Smooth muscle cell (in vitro differentiated cells): ENCODE results near the gene ARHGEF25. TPM values are rescaled to one million over a fixed set of nuclear protein-coding genes. Genes with fewer than 3 reads are reported as not detected.

ENCODE experiments used
- DNase-seq: peaks from one replicate; lab custom pipeline; 2025; ENCODE audit not compliant: unreplicated experiment; lab: John Stamatoyannopoulos, UW
- H2AFZ ChIP-seq: fragments of 200-600 bp; sonication (generic); 2 replicates; pipeline ENCODE4 v1.6.0; 2016; ENCODE audit warnings: antibody characterized with exemption, low read depth, mild to moderate bottlenecking
- H3F3A ChIP-seq: fragments of 200-600 bp; sonication (generic); 2 replicates; pipeline ENCODE4 v1.6.0; 2017; ENCODE audit warnings: antibody characterized with exemption, low read depth
- H3K27ac ChIP-seq: fragments of 200-600 bp; sonication (generic); 2 replicates; pipeline ENCODE4 v1.5.1; 2016; ENCODE audit warnings: low read depth, mild to moderate bottlenecking
- H3K27me3 ChIP-seq: fragments of 200-600 bp; sonication (generic); 2 replicates; pipeline ENCODE4 v1.6.1; 2016; ENCODE audit warnings: low read depth, mild to moderate bottlenecking
- H3K36me3 ChIP-seq: fragments of 200-600 bp; sonication (generic); 2 replicates; pipeline ENCODE4 v1.5.1; 2016; ENCODE audit warnings: low read depth
- H3K4me1 ChIP-seq: fragments of 200-600 bp; sonication (generic); 2 replicates; pipeline ENCODE4 v1.5.1; 2016; ENCODE audit warnings: low read depth
- H3K4me2 ChIP-seq: fragments of 200-600 bp; sonication (generic); 2 replicates; pipeline ENCODE4 v1.6.0; 2016; ENCODE audit warnings: mild to moderate bottlenecking
- H3K4me3 ChIP-seq: fragments of 200-600 bp; sonication (generic); 2 replicates; pipeline ENCODE4 v1.5.1; 2016; ENCODE audit warnings: mild to moderate bottlenecking
- H3K79me2 ChIP-seq: fragments of 200-600 bp; sonication (generic); 2 replicates; pipeline ENCODE4 v1.6.0; 2016; ENCODE audit warnings: low read depth, mild to moderate bottlenecking
- H3K9ac ChIP-seq: fragments of 200-600 bp; sonication (generic); 2 replicates; pipeline ENCODE4 v1.6.0; 2016; ENCODE audit warnings: low read depth
- H3K9me3 ChIP-seq: fragments of 200-600 bp; sonication (generic); replicated peaks from 2 replicates; pipeline ENCODE4 v1.5.1; 2016; ENCODE audit warnings: low read depth
- H4K20me1 ChIP-seq: fragments of 200-600 bp; sonication (generic); 2 replicates; pipeline ENCODE4 v1.6.0; 2016; ENCODE audit warnings: low read depth
- CTCF ChIP-seq: fragments of 200-600 bp; sonication (generic); IDR thresholded peaks from 2 replicates; pipeline ENCODE4 v1.5.1; 2017; ENCODE audit warnings: borderline replicate concordance, mild to moderate bottlenecking, antibody characterized with exemption; ENCODE audit not compliant: insufficient read depth, poor library complexity, severe bottlenecking
- WGBS: methylation state at CpG from one replicate; pipeline ENCODE4 v1.1.7; 2016; ENCODE audit warnings: low lambda C conversion rate; 5-methylcytosine and 5-hydroxymethylcytosine counted together
- polyA plus RNA-seq: library from polyadenylated mRNA; unstranded; fragments of >200 nt; fragmentation: Nextera tagmentation; extraction: Ambion mirVana; gene quantifications from 2 replicates; pipeline ENCODE4 v1.2.1, GENCODE V29; 2016
- total RNA-seq: library from RNA; depleted of rRNA; stranded (reverse); fragments of >200 nt; gene quantifications from 2 replicates; pipeline ENCODE4 v1.2.3, GENCODE V29; 2014

Gene ARHGEF25
- total and polyA plus RNA-seq, 2 experiments from 2014 or later: 3.8 to 13.9 TPM

GRCh38 chr12:57584050-57584449 is 27.2 kb upstream of the ARHGEF25 start:
- peaks cover 17% of the 10 kb centered on the region for H3K27me3 ChIP-seq
- H3K9ac ChIP-seq: no peak overlapping the region
- no peak for DNase-seq
- H3K79me2 ChIP-seq: no peaks in the 10 kb centered on the region
- 89% methylated on average over 2 of the region's 2 CpGs for WGBS
- H3K4me2 ChIP-seq: no peak overlapping the region
- TF ChIP-seq CTCF: no peak
- no peaks in the 10 kb centered on the region for H3K4me1 ChIP-seq
- no peaks in the 10 kb centered on the region for H3F3A ChIP-seq
- no peak overlapping the region for H3K27ac ChIP-seq
- no peaks in the 10 kb centered on the region for H3K36me3 ChIP-seq
- no peak overlapping the region for H3K4me3 ChIP-seq
- no peaks in the 10 kb centered on the region for H4K20me1 ChIP-seq
- no peaks in the 10 kb centered on the region for H3K9me3 ChIP-seq
- H2AFZ ChIP-seq: no peak overlapping the region

GRCh38 chr12:57584690-57585089 is 26.5 kb upstream of the ARHGEF25 start:
- Histone ChIP-seq H3K27ac (no peak overlapping the region), H3K4me1 (no peaks in the 10 kb centered on the region), H3K4me3 (no peak overlapping the region), H3K4me2 (no peak overlapping the region), H3F3A (no peaks in the 10 kb centered on the region), H4K20me1 (no peaks in the 10 kb centered on the region), H2AFZ (no peak overlapping the region), H3K79me2 (no peaks in the 10 kb centered on the region), H3K36me3 (no peaks in the 10 kb centered on the region), H3K9ac (no peak overlapping the region), H3K9me3 (no peaks in the 10 kb centered on the region), H3K27me3 (peaks cover 17% of the 10 kb centered on the region)
- no peak for DNase-seq
- no peak for TF ChIP-seq CTCF

GRCh38 chr12:57585156-57585555 is 26.1 kb upstream of the ARHGEF25 start:
- Histone ChIP-seq H4K20me1 (no peaks in the 10 kb centered on the region), H3K9me3 (no peaks in the 10 kb centered on the region), H3K4me1 (no peaks in the 10 kb centered on the region), H3K27me3 (peaks cover 17% of the 10 kb centered on the region), H3K36me3 (no peaks in the 10 kb centered on the region), H3F3A (no peaks in the 10 kb centered on the region), H3K27ac (no peak overlapping the region), H3K9ac (no peak overlapping the region), H2AFZ (no peak overlapping the region), H3K4me3 (no peak overlapping the region), H3K4me2 (no peak overlapping the region), H3K79me2 (no peaks in the 10 kb centered on the region)
- no peak for DNase-seq
- TF ChIP-seq CTCF: no peak
- WGBS: 88% methylated on average over 2 of the region's 2 CpGs

GRCh38 chr12:57586128-57586527 is 25.1 kb upstream of the ARHGEF25 start:
- peaks cover 17% of the 10 kb centered on the region for H3K27me3 ChIP-seq

More at GRCh38 chr12:57586128-57586527, 25.1 kb upstream of the ARHGEF25 start:
- no peaks in the 10 kb centered on the region for H3K9me3 ChIP-seq
- H3K36me3 ChIP-seq: no peaks in the 10 kb centered on the region
- no peak overlapping the region for H2AFZ ChIP-seq
- no peak for TF ChIP-seq CTCF
- no peaks in the 10 kb centered on the region for H3F3A ChIP-seq
- H3K4me3 ChIP-seq: no peak overlapping the region
- no peak overlapping the region for H3K27ac ChIP-seq
- DNase-seq: no peak
- peaks cover 4% of the 10 kb centered on the region for H3K4me1 ChIP-seq
- no peak overlapping the region for H3K9ac ChIP-seq
- H4K20me1 ChIP-seq: no peaks in the 10 kb centered on the region
- WGBS: 95% methylated on average over 3 of the region's 3 CpGs
- H3K4me2 ChIP-seq: no peak overlapping the region
- no peaks in the 10 kb centered on the region for H3K79me2 ChIP-seq
